Cardiac muscle cell (in vitro differentiated cells and primary cell): ENCODE measurements around the gene FKBP15. TPM values are rescaled to one million over a fixed set of nuclear protein-coding genes. Genes with fewer than 3 reads are reported as not detected.
"Not testable (repeated sequence)": the region's sequence is repeated elsewhere in the genome, so short reads cannot be mapped to it uniquely, and the experiment has no call there.

Experiments used
- DNase-seq, 2 donors: peaks; one replicate each; pipeline versions ENCODE4 v3.0.0 to v3.0.0-alpha.2; 2010 to 2017; ENCODE audit warnings: low read depth in 1 of 2, low spot score in 1 of 2
- H3K27ac ChIP-seq: fragments of 200-600 bp; sonication (generic); 2 replicates; pipeline ENCODE4 v1.5.1; 2016
- H3K27me3 ChIP-seq: fragments of 200-600 bp; sonication (generic); 2 replicates; pipeline ENCODE4 v1.6.0; 2016; ENCODE audit warnings: control low read depth
- H3K36me3 ChIP-seq: fragments of 200-600 bp; sonication (generic); 2 replicates; pipeline ENCODE4 v1.5.1; 2016; ENCODE audit warnings: control low read depth
- H3K4me1 ChIP-seq: fragments of 200-600 bp; sonication (generic); 2 replicates; pipeline ENCODE4 v1.8.1; 2017; ENCODE audit warnings: low read depth, mild to moderate bottlenecking, mixed run types
- H3K4me3 ChIP-seq: fragments of 200-600 bp; sonication (generic); 2 replicates; pipeline ENCODE4 v1.5.1; 2016; ENCODE audit warnings: mild to moderate bottlenecking
- H3K9me3 ChIP-seq: fragments of 200-600 bp; sonication (generic); 2 replicates; pipeline ENCODE4 v1.5.1; 2017; ENCODE audit warnings: low read depth, mild to moderate bottlenecking, control low read depth
- CTCF ChIP-seq: IDR thresholded peaks from 2 replicates; pipeline ENCODE4 v1.5.1; 2012; ENCODE audit warnings: low read depth, mild to moderate bottlenecking, low read length
- polyA plus RNA-seq: library from polyadenylated mRNA; unstranded; fragments of >200 nt; fragmentation: Nextera tagmentation; extraction: Ambion mirVana; gene quantifications from 2 replicates; pipeline ENCODE4 v1.2.1, GENCODE V29; 2016
- total RNA-seq: library from RNA; depleted of rRNA; stranded (reverse); fragments of >200 nt; gene quantifications from 2 replicates; pipeline ENCODE4 v1.2.3, GENCODE V29; 2016

The FKBP15 gene
- total and polyA plus RNA-seq, 2 experiments from 2014 or later, result 10.9 to 20.6 TPM

GRCh38 chr9:113254991-113255390 is 33.9 kb upstream of the FKBP15 start:
- no peaks in the 10 kb centered on the region for H3K4me1 ChIP-seq
- no peak overlapping the region for H3K4me3 ChIP-seq
- H3K27me3 ChIP-seq, result no peaks in the 10 kb centered on the region
- no peak for TF ChIP-seq CTCF
- no peak for DNase-seq
- H3K9me3 ChIP-seq, result no peaks in the 10 kb centered on the region
- peaks cover 26% of the 10 kb centered on the region for H3K36me3 ChIP-seq
- H3K27ac ChIP-seq, result no peak overlapping the region

GRCh38 chr9:113250807-113251206 is 29.7 kb upstream of the FKBP15 start:
- no peak for DNase-seq
- Histone ChIP-seq H3K36me3 (peaks cover 2% of the 10 kb centered on the region), H3K4me1 (no peaks in the 10 kb centered on the region), H3K27me3 (no peaks in the 10 kb centered on the region), H3K4me3 (no peak overlapping the region), H3K9me3 (no peaks in the 10 kb centered on the region), H3K27ac (no peak overlapping the region)
- TF ChIP-seq CTCF, result no peak

- H3K9me3 ChIP-seq, H3K4me3 ChIP-seq, H3K36me3 ChIP-seq, H3K27ac ChIP-seq, H3K27me3 ChIP-seq, H3K4me1 ChIP-seq, DNase-seq: not testable (repeated sequence)
Measured at GRCh38 chr9:113249661-113250060, 28.6 kb upstream of the FKBP15 start.

- no peak overlapping the region for H3K27ac ChIP-seq
- no peak for TF ChIP-seq CTCF
- DNase-seq, result no peak
- no peaks in the 10 kb centered on the region for H3K4me1 ChIP-seq
- H3K36me3 ChIP-seq, result no peaks in the 10 kb centered on the region
- no peak overlapping the region for H3K4me3 ChIP-seq
- H3K9me3 ChIP-seq, result no peaks in the 10 kb centered on the region
- no peaks in the 10 kb centered on the region for H3K27me3 ChIP-seq
Measured at GRCh38 chr9:113247640-113248039, 26.6 kb upstream of the FKBP15 start.

GRCh38 chr9:113246928-113247327 is 25.9 kb upstream of the FKBP15 start:
- Histone ChIP-seq H3K9me3 (no peaks in the 10 kb centered on the region), H3K36me3 (no peaks in the 10 kb centered on the region), H3K4me3 (no peak overlapping the region), H3K27me3 (no peaks in the 10 kb centered on the region), H3K4me1 (no peaks in the 10 kb centered on the region), H3K27ac (peak overlapping the region; percentile 27)
- no peak for TF ChIP-seq CTCF
- DNase-seq, result no peak

GRCh38 chr9:113245894-113246293 is 24.8 kb upstream of the FKBP15 start:
- no peak overlapping the region for H3K27ac ChIP-seq
- no peak for DNase-seq

More at GRCh38 chr9:113245894-113246293, 24.8 kb upstream of the FKBP15 start:
- H3K27me3 ChIP-seq, result no peaks in the 10 kb centered on the region
- H3K4me1 ChIP-seq, result no peaks in the 10 kb centered on the region
- no peaks in the 10 kb centered on the region for H3K36me3 ChIP-seq
- no peak overlapping the region for H3K4me3 ChIP-seq
- H3K9me3 ChIP-seq, result no peaks in the 10 kb centered on the region
- TF ChIP-seq CTCF, result no peak
